Activated B cell treated with CpG ODN at 0.5 μM for 24 hours (primary cell): ENCODE data around the gene ILKAP. TPM values are rescaled to one million over a fixed set of nuclear protein-coding genes. Genes with fewer than 3 reads are reported as not detected.

Experiments
- ATAC-seq: fragments of 200-7000 bp; cut with Tn5 transposase; one replicate; pipeline ENCODE4 v1.10.0; 2021; ENCODE audit warnings: low read depth, mild to moderate bottlenecking, moderate library complexity
- CTCF ChIA-PET: fragments of 350-600 bp; sonication (Branson Sonifier 250); formaldehyde crosslinking; loops from one replicate; lab custom pipeline; 2021; ENCODE audit warnings: antibody characterized with exemption; lab: Charles Lee
- POLR2A ChIA-PET: fragments of 350-600 bp; sonication (Branson Sonifier 250); formaldehyde crosslinking; loops from one replicate; lab custom pipeline; 2021; ENCODE audit warnings: antibody characterized with exemption; lab: Charles Lee
- DNase-seq: peaks from one replicate; pipeline ENCODE4 v3.0.0; 2022
- H3K27ac Mint-ChIP-seq: one replicate; pipeline ENCODE4 v1.8.0; 2020; ENCODE audit warnings: mixed read lengths
- H3K27me3 Mint-ChIP-seq: one replicate; pipeline ENCODE4 v1.8.0; 2021; ENCODE audit warnings: mixed read lengths
- H3K36me3 Mint-ChIP-seq: one replicate; pipeline ENCODE4 v1.8.0; 2021; ENCODE audit warnings: low read depth, mixed read lengths
- H3K4me1 Mint-ChIP-seq: one replicate; pipeline ENCODE4 v1.8.0; 2021; ENCODE audit warnings: mixed read lengths
- H3K4me3 Mint-ChIP-seq: one replicate; pipeline ENCODE4 v1.8.0; 2020; ENCODE audit warnings: mild to moderate bottlenecking, mixed read lengths
- H3K9me3 Mint-ChIP-seq: one replicate; pipeline ENCODE4 v1.8.0; 2020; ENCODE audit warnings: mixed read lengths
- CTCF ChIP-seq: fragments of 200-600 bp; IDR thresholded peaks from one replicate; pipeline ENCODE4 v1.8.0; 2022; ENCODE audit warnings: antibody characterized with exemption, mild to moderate bottlenecking
- intact Hi-C: fragments of 100-400 bp; cut with micrococcal nuclease; formaldehyde crosslinking; loops from one replicate; pipeline ENCODE4 v1.15.1; 2024
- total RNA-seq: library from RNA; stranded (reverse); gene quantifications from 2 replicates; pipeline ENCODE4 v1.2.3, GENCODE V29; 2022

Gene ILKAP
- total RNA-seq, 1 donor from 2014 or later = 77.3 TPM

GRCh38 chr2:238166391-238167343, 36.8 kb downstream of the ILKAP start:
- ChIA-PET POLR2A (no interaction called here), CTCF (no interaction called here)
- peaks cover 31% of the 10 kb centered on the region for H3K36me3 Mint-ChIP-seq
- H3K4me1 Mint-ChIP-seq = peaks cover 2% of the 10 kb centered on the region
- peaks cover 9% of the 10 kb centered on the region for H3K27me3 Mint-ChIP-seq
- no peak for TF ChIP-seq CTCF
- intact Hi-C loops = no loop called here
- H3K9me3 Mint-ChIP-seq = no peaks in the 10 kb centered on the region
- DNase-seq (no peak), ATAC-seq (no peak)
- H3K4me3 Mint-ChIP-seq = no peak overlapping the region
- H3K27ac Mint-ChIP-seq = no peak overlapping the region

- intact Hi-C loops = no loop called here
- Mint-ChIP-seq H3K27me3 (peaks cover 12% of the 10 kb centered on the region), H3K36me3 (peaks cover 22% of the 10 kb centered on the region), H3K4me3 (no peak overlapping the region), H3K27ac (no peak overlapping the region), H3K4me1 (peaks cover 6% of the 10 kb centered on the region), H3K9me3 (no peaks in the 10 kb centered on the region)
- POLR2A ChIA-PET = no interaction called here
- DNase-seq (no peak), ATAC-seq (no peak)
- no peak for TF ChIP-seq CTCF
- CTCF ChIA-PET = no interaction called here
Observed at GRCh38 chr2:238165288-238165921, 38.1 kb downstream of the ILKAP start.

GRCh38 chr2:238164906-238165287, 38.6 kb downstream of the ILKAP start:
- no peak overlapping the region for H3K27ac Mint-ChIP-seq
- peaks cover 17% of the 10 kb centered on the region for H3K36me3 Mint-ChIP-seq

GRCh38 chr2:238163481-238164198, 39.9 kb downstream of the ILKAP start:
- TF ChIP-seq CTCF = no peak
- DNase-seq = no peak
- peaks cover 20% of the 10 kb centered on the region for H3K27me3 Mint-ChIP-seq
- H3K4me1 Mint-ChIP-seq = peaks cover 15% of the 10 kb centered on the region
- intact Hi-C loops = no loop called here
- POLR2A ChIA-PET = interaction anchor here (0.6 kb wide), 1 partner anchor 39 kb away, joined by 3 read pairs; no protein-coding TSS in a partner anchor
- H3K4me3 Mint-ChIP-seq = no peak overlapping the region
- CTCF ChIA-PET = no interaction called here
- H3K27ac Mint-ChIP-seq = no peak overlapping the region
- peaks cover 11% of the 10 kb centered on the region for H3K36me3 Mint-ChIP-seq
- H3K9me3 Mint-ChIP-seq = no peaks in the 10 kb centered on the region
- no peak for ATAC-seq

More at GRCh38 chr2:238164906-238165287, 38.6 kb downstream of the ILKAP start:
- Mint-ChIP-seq H3K4me3 (no peak overlapping the region), H3K9me3 (no peaks in the 10 kb centered on the region), H3K27me3 (peaks cover 13% of the 10 kb centered on the region), H3K4me1 (peaks cover 9% of the 10 kb centered on the region)
- TF ChIP-seq CTCF = no peak
- intact Hi-C loops = no loop called here
- DNase-seq (no peak), ATAC-seq (no peak)
- ChIA-PET CTCF (no interaction called here), POLR2A (no interaction called here)
